ENCODE results near the gene FOXL1. TPM values are rescaled to one million over a fixed set of nuclear protein-coding genes. Genes with fewer than 3 reads are reported as not detected.

The FOXL1 gene
- 0.07 and 0.31 TPM in 2 replicates for total RNA-seq (ENCODE audit: low replicate concordance)

- Histone ChIP-seq H3F3A (ENCODE audit: low read depth) (peaks cover 5% of the 10 kb centered on the region), H3K36me3 (no peaks in the 10 kb centered on the region), H3K4me2 (peak within 1 kb of the TSS; percentile 78), H2AFZ (replicated peaks) (peak within 1 kb of the TSS; percentile 75), H3K4me1 (peaks cover 8% of the 10 kb centered on the region), H3K27me3 (peaks cover 99% of the 10 kb centered on the region), H3K9me3 (ENCODE audit: low read depth) (no peaks in the 10 kb centered on the region), H3K4me3 (peak within 1 kb of the TSS; percentile 54), H3K9ac (no peak within 1 kb of the TSS), H3K79me2 (ENCODE audit: low read depth) (no peaks in the 10 kb centered on the region), H4K20me1 (ENCODE audit: low read depth) (peaks cover 8% of the 10 kb centered on the region), H3K27ac (no peak within 1 kb of the TSS)
- Mint-ChIP-seq H3K4me1 (peaks cover 22% of the 10 kb centered on the region), H3K36me3 (no peaks in the 10 kb centered on the region), H3K4me3 (peak within 1 kb of the TSS; percentile 81), H3K27me3 (ENCODE audit: insufficient read depth, low read depth) (peaks cover 82% of the 10 kb centered on the region), H3K9me3 (no peaks in the 10 kb centered on the region), H3K27ac (no peak within 1 kb of the TSS)
- no peak for DNase-seq (ENCODE audit: low spot score)
- TF ChIP-seq CTCF (IDR thresholded peaks at IDR 0.05) = no peak
- TF ChIP-seq EZH2 (IDR thresholded peaks at IDR 0.05) = peak; percentile 38
- no peak for TF ChIP-seq EZH2phosphoT487 (IDR thresholded peaks at IDR 0.05)
Observed at GRCh38 chr16:86578061-86578599, at the start of gene FOXL1. FOXL1 (plus strand) TSS chr16:86578549; CDS start chr16:86578724, 175 bp downstream.

DNA sequence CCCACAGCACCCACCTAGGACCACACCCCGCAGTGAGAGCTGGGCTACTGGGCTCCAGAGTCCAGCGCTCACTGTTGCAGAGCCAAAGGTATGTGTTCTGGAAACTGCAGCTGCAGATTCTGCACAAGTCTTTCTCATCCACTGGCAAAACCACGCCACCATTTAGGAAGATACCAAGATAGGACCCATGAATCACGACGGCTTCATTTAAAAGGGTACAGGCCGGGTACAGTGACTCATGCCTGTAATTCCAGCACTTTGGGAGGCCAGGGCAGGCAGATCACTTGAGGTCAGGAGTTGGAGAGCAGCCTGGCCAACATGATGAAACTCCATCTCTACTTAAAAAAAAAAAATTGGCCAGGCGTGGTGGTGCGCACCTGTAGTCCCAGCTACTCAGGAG is 49.2 kb upstream of the FOXL1 start:
- Histone ChIP-seq H3K79me2 (ENCODE audit: low read depth) (no peaks in the 10 kb centered on the region), H2AFZ (replicated peaks) (no peak overlapping the region), H4K20me1 (ENCODE audit: low read depth) (no peaks in the 10 kb centered on the region), H3K27ac (no peak overlapping the region), H3K4me2 (no peak overlapping the region), H3K36me3 (no peaks in the 10 kb centered on the region), H3K27me3 (no peaks in the 10 kb centered on the region), H3K4me1 (no peaks in the 10 kb centered on the region), H3K9me3 (ENCODE audit: low read depth) (no peaks in the 10 kb centered on the region), H3K4me3 (no peak overlapping the region), H3K9ac (no peak overlapping the region), H3F3A (ENCODE audit: low read depth) (no peaks in the 10 kb centered on the region)
- Mint-ChIP-seq H3K27me3 (ENCODE audit: insufficient read depth, low read depth) (peaks cover 16% of the 10 kb centered on the region), H3K9me3 (no peaks in the 10 kb centered on the region), H3K36me3 (no peaks in the 10 kb centered on the region), H3K4me3 (peak overlapping the region; percentile 18), H3K4me1 (peaks cover 7% of the 10 kb centered on the region), H3K27ac (no peak overlapping the region)
- DNase-seq (ENCODE audit: low spot score) = no peak
- no peak for TF ChIP-seq CTCF (IDR thresholded peaks at IDR 0.05)
- no peak for TF ChIP-seq EZH2phosphoT487 (IDR thresholded peaks at IDR 0.05)
- TF ChIP-seq EZH2 (IDR thresholded peaks at IDR 0.05) = no peak

DNA sequence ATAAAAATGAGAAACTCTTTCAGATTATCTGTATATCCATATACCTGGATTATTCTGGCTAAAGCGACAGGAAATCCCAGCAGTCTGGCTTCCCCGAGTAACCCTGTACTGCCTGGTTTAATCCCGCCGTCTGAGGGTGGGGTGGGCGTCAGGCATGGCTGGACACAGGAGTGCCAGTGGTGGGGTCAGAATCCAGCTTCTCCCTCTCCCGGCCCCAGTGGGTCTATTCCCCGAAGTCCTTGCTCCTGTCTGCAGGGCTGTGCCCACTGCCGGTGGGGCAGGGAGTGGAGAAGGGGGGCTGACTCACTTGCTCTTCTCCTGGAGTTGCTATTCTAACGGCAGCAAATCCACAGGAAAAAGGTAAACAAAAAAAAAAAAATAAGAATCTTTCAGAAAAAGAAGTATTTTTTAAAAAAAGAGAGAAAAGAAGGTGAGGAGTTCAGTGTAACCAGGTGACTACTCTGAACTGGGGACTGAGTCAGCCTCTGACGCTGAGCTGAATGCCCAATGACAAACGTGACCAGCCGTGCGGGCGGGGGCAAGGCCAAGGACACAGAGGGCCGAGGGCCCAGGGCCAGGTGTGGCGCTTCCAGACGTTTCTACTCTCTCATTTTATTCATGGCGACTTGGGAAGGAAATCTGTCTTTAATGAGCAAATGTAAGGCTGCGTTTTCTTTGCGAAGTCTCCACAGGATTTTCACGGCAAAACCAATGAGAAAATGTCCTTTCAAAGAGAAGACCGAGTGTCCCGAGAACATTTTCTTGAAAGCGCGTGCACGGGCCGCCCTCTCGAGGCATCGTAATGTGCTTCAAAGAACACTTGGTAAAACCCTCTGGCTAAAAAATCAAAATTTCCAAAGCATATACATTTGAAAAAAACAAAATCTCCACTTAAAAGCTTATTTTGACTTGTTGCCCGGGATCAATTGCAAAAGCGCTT is 47.8 kb upstream of the FOXL1 start:
- no peaks in the 10 kb centered on the region for H4K20me1 ChIP-seq (ENCODE audit: low read depth)
- TF ChIP-seq EZH2 (IDR thresholded peaks at IDR 0.05) = no peak
- TF ChIP-seq CTCF (IDR thresholded peaks at IDR 0.05) = no peak
- no peak for TF ChIP-seq EZH2phosphoT487 (IDR thresholded peaks at IDR 0.05)
- no peaks in the 10 kb centered on the region for H3K27me3 ChIP-seq
- peaks cover 7% of the 10 kb centered on the region for H3K4me1 Mint-ChIP-seq
- H3K27me3 Mint-ChIP-seq (ENCODE audit: insufficient read depth, low read depth) = peaks cover 15% of the 10 kb centered on the region
- H3K4me2 ChIP-seq = no peak overlapping the region
- DNase-seq (ENCODE audit: low spot score) = no peak
- H3K27ac Mint-ChIP-seq = no peak overlapping the region
- no peaks in the 10 kb centered on the region for H3K36me3 ChIP-seq
- no peaks in the 10 kb centered on the region for H3F3A ChIP-seq (ENCODE audit: low read depth)
- no peaks in the 10 kb centered on the region for H3K9me3 Mint-ChIP-seq
- H3K27ac ChIP-seq = no peak overlapping the region
- no peak overlapping the region for H2AFZ ChIP-seq (replicated peaks)
- H3K9me3 ChIP-seq (ENCODE audit: low read depth) = no peaks in the 10 kb centered on the region
- H3K36me3 Mint-ChIP-seq = no peaks in the 10 kb centered on the region
- H3K4me1 ChIP-seq = no peaks in the 10 kb centered on the region
- no peaks in the 10 kb centered on the region for H3K79me2 ChIP-seq (ENCODE audit: low read depth)
- no peak overlapping the region for H3K9ac ChIP-seq
- H3K4me3 ChIP-seq = no peak overlapping the region
- H3K4me3 Mint-ChIP-seq = no peak overlapping the region

Data from neural progenitor cell (in vitro differentiated cells).